Astrocyte (in vitro differentiated cells and primary cell): Measurements from ENCODE around the gene C2orf68. TPM values are rescaled to one million over a fixed set of nuclear protein-coding genes. Genes with fewer than 3 reads are reported as not detected.

Source experiments
- DNase-seq: peaks from one replicate; pipeline ENCODE4 v3.0.0-alpha.2; 2010; ENCODE audit warnings: low read depth
- FAIRE-seq: peaks from 2 replicates; lab custom pipeline; 2011; peaks lifted over from hg19 to GRCh38; lab: Jason Lieb, UNC
- H2AFZ ChIP-seq: 2 replicates; pipeline ENCODE4 v1.6.0; 2012; ENCODE audit warnings: low read depth, low read length, inconsistent platforms
- H3K27ac ChIP-seq: 2 replicates; pipeline ENCODE4 v1.5.1; 2011; ENCODE audit warnings: low read depth, low read length, inconsistent platforms
- H3K27me3 ChIP-seq: 2 replicates; pipeline ENCODE4 v1.6.0; 2011; ENCODE audit warnings: low read length, inconsistent platforms; ENCODE audit not compliant: insufficient read depth
- H3K36me3 ChIP-seq: 2 replicates; pipeline ENCODE4 v1.5.1; 2011; ENCODE audit warnings: low read length, inconsistent platforms; ENCODE audit not compliant: insufficient read depth
- H3K4me1 ChIP-seq: 2 replicates; pipeline ENCODE4 v1.5.1; 2011; ENCODE audit warnings: low read length, inconsistent platforms; ENCODE audit not compliant: insufficient read depth
- H3K4me2 ChIP-seq: 2 replicates; pipeline ENCODE4 v1.6.0; 2012; ENCODE audit warnings: low read length, inconsistent platforms
- H3K4me3 ChIP-seq: 2 replicates; pipeline ENCODE4 v1.5.1; 2011; ENCODE audit warnings: low read depth, mild to moderate bottlenecking, low read length, inconsistent platforms; ENCODE audit not compliant: insufficient read depth
- H3K79me2 ChIP-seq: 2 replicates; pipeline ENCODE4 v1.6.0; 2012; ENCODE audit warnings: mild to moderate bottlenecking, low read length, inconsistent platforms; ENCODE audit not compliant: insufficient read depth
- H3K9ac ChIP-seq: 2 replicates; pipeline ENCODE4 v1.6.0; 2012; ENCODE audit warnings: mild to moderate bottlenecking, low read length, inconsistent platforms
- H3K9me3 ChIP-seq: 2 replicates; pipeline ENCODE4 v1.5.1; 2012; ENCODE audit warnings: low read depth, mild to moderate bottlenecking, low read length, inconsistent platforms; ENCODE audit not compliant: insufficient read depth
- H4K20me1 ChIP-seq: 2 replicates; pipeline ENCODE4 v1.6.0; 2012; ENCODE audit warnings: low read length, inconsistent platforms; ENCODE audit not compliant: insufficient read depth
- H3K27ac Mint-ChIP-seq: one replicate; pipeline ENCODE4 v1.8.0; 2021; ENCODE audit warnings: mild to moderate bottlenecking, mixed read lengths; ENCODE audit not compliant: unreplicated experiment
- H3K27me3 Mint-ChIP-seq: one replicate; pipeline ENCODE4 v1.8.0; 2021; ENCODE audit warnings: low read depth, mixed read lengths; ENCODE audit not compliant: unreplicated experiment
- H3K36me3 Mint-ChIP-seq: one replicate; pipeline ENCODE4 v1.8.0; 2021; ENCODE audit warnings: low read depth, mixed read lengths; ENCODE audit not compliant: unreplicated experiment
- H3K4me1 Mint-ChIP-seq: one replicate; pipeline ENCODE4 v1.8.0; 2021; ENCODE audit warnings: low read depth, mixed read lengths; ENCODE audit not compliant: unreplicated experiment
- H3K4me3 Mint-ChIP-seq: one replicate; pipeline ENCODE4 v1.8.0; 2021; ENCODE audit warnings: mild to moderate bottlenecking, moderate library complexity, mixed read lengths; ENCODE audit not compliant: unreplicated experiment
- H3K9me3 Mint-ChIP-seq: one replicate; pipeline ENCODE4 v1.8.0; 2021; ENCODE audit warnings: mild to moderate bottlenecking, mixed read lengths; ENCODE audit not compliant: unreplicated experiment
- EZH2 ChIP-seq: IDR thresholded peaks from 2 replicates; pipeline ENCODE4 v1.6.1; 2012; ENCODE audit warnings: mild to moderate bottlenecking, low read length, inconsistent platforms; ENCODE audit not compliant: insufficient read depth
- total RNA-seq: library from RNA; stranded (reverse); gene quantifications from 2 replicates; pipeline ENCODE4 v1.2.1, GENCODE V29; 2021
- TF ChIP-seq, protein P1 (sequence below): IDR thresholded peaks from 2 replicates; pipeline ENCODE4 v1.5.1; 2011; ENCODE audit warnings: low read depth, mild to moderate bottlenecking, inconsistent platforms, low read length, moderate library complexity; ENCODE audit not compliant: insufficient read depth

Gene C2orf68
- total RNA-seq, 1 donor from 2014 or later, result 17.8 TPM

DNA sequence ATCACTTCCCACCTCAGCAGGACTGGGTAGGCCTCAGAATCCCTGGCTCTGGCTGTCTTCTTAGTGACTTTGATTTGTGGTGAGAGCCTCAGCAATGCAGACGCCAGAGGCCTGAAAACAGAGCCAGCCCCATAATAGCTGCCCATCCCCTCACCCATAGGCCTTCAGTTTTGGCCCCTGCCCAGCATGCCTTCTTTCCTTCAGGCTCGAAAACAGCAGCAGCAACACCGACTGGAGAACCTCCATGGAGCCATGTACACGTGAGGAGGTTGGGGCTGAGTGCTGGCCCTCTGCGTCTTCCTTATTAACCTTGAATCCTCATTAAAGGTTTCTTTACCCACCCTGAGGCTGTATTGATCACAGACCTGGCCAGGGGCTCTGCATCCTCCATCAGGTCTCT lies 14.6 kb downstream of the C2orf68 start:
- peak overlapping the region; percentile 100 for H3K4me3 Mint-ChIP-seq
- H3K27me3 Mint-ChIP-seq, result no peaks in the 10 kb centered on the region
- peaks cover 14% of the 10 kb centered on the region for H3K4me1 Mint-ChIP-seq
- H3K36me3 Mint-ChIP-seq, result peaks cover 10% of the 10 kb centered on the region
- no peaks in the 10 kb centered on the region for H3K27me3 ChIP-seq
- no peak for TF ChIP-seq EZH2
- TF ChIP-seq, protein P1, sequence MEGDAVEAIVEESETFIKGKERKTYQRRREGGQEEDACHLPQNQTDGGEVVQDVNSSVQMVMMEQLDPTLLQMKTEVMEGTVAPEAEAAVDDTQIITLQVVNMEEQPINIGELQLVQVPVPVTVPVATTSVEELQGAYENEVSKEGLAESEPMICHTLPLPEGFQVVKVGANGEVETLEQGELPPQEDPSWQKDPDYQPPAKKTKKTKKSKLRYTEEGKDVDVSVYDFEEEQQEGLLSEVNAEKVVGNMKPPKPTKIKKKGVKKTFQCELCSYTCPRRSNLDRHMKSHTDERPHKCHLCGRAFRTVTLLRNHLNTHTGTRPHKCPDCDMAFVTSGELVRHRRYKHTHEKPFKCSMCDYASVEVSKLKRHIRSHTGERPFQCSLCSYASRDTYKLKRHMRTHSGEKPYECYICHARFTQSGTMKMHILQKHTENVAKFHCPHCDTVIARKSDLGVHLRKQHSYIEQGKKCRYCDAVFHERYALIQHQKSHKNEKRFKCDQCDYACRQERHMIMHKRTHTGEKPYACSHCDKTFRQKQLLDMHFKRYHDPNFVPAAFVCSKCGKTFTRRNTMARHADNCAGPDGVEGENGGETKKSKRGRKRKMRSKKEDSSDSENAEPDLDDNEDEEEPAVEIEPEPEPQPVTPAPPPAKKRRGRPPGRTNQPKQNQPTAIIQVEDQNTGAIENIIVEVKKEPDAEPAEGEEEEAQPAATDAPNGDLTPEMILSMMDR, result no peak
- no peak overlapping the region for H2AFZ ChIP-seq
- peak overlapping the region; percentile 88 for H3K4me2 ChIP-seq
- H3K9me3 Mint-ChIP-seq, result no peaks in the 10 kb centered on the region
- H4K20me1 ChIP-seq, result peaks cover 24% of the 10 kb centered on the region
- H3K27ac Mint-ChIP-seq, result peak overlapping the region; percentile 34
- no peak overlapping the region for H3K4me3 ChIP-seq
- no peak for DNase-seq
- H3K4me1 ChIP-seq, result peaks cover 21% of the 10 kb centered on the region
- no peaks in the 10 kb centered on the region for H3K9me3 ChIP-seq
- peak overlapping the region; percentile 95 for H3K9ac ChIP-seq
- peaks cover 34% of the 10 kb centered on the region for H3K79me2 ChIP-seq
- FAIRE-seq, result no peak
- no peak overlapping the region for H3K27ac ChIP-seq
- H3K36me3 ChIP-seq, result peaks cover 8% of the 10 kb centered on the region

DNA sequence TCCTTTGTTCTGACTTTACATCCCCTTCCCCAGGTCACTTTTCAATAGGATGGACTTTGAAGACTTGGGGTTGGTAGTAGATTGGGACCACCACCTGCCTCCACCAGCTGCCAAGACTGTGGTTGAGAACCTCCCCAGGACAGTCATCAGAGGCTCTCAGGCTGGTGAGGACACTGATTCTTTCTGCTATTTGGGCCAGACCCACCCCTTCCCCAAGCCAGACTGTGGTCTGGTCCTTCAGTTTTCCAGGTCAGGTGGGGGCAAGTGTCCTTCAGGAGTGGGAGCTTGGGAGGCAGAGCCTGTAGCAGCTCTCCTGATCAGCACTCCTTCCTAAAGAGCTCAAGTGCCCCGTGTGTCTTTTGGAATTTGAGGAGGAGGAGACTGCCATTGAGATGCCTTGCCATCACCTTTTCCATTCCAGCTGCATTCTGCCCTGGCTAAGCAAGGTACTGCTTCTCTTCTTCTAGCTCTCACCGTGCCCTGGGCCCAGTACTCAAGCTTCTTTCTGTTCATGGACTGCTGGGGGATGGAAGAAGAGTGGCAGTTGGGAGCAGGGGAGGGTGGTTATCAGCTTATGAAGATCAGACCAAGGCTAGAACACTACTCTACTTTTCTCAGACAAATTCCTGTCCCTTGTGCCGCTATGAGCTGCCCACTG lies 15.3 kb downstream of the C2orf68 start:
- no peak overlapping the region for H2AFZ ChIP-seq
- Mint-ChIP-seq H3K4me3 (peak overlapping the region; percentile 100), H3K36me3 (peaks cover 10% of the 10 kb centered on the region), H3K4me1 (peaks cover 17% of the 10 kb centered on the region), H3K9me3 (no peaks in the 10 kb centered on the region), H3K27ac (no peak overlapping the region), H3K27me3 (no peaks in the 10 kb centered on the region)
- FAIRE-seq (no peak), DNase-seq (no peak)
- peak overlapping the region; percentile 95 for H3K9ac ChIP-seq
- H3K4me2 ChIP-seq, result peak overlapping the region; percentile 88
- H3K9me3 ChIP-seq, result no peaks in the 10 kb centered on the region
- peaks cover 24% of the 10 kb centered on the region for H4K20me1 ChIP-seq
- H3K79me2 ChIP-seq, result peaks cover 36% of the 10 kb centered on the region
- H3K27ac ChIP-seq, result peak overlapping the region; percentile 94
- peaks cover 8% of the 10 kb centered on the region for H3K36me3 ChIP-seq
- peak overlapping the region; percentile 93 for H3K4me3 ChIP-seq
- no peaks in the 10 kb centered on the region for H3K27me3 ChIP-seq
- H3K4me1 ChIP-seq, result peaks cover 21% of the 10 kb centered on the region
- TF ChIP-seq EZH2, result no peak
- TF ChIP-seq, protein P1, result no peak

DNA sequence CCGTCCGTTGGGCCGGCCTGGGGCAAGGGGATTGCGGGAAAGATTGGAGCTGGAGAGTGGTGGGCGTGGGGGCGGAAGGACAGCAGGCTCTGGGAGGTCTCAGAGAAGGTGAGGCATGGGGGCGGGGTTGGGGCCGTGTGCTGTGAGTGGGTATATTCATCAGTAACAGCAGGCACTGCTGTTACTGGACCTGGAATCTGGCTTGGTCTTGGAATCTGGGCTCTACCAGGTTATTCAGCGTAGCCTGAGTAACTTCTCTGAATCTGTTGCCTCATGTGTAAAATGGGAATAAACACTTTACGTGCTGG lies 15.9 kb downstream of the C2orf68 start:
- H3K27me3 Mint-ChIP-seq, result no peaks in the 10 kb centered on the region
- H3K27ac ChIP-seq, result peak overlapping the region; percentile 94
- H2AFZ ChIP-seq, result peak overlapping the region; percentile 77
- H4K20me1 ChIP-seq, result peaks cover 24% of the 10 kb centered on the region
- H3K27me3 ChIP-seq, result no peaks in the 10 kb centered on the region
- peak overlapping the region; percentile 88 for H3K4me2 ChIP-seq
- H3K9ac ChIP-seq, result peak overlapping the region; percentile 95
- DNase-seq (no peak), FAIRE-seq (no peak)
- TF ChIP-seq EZH2, result no peak
- TF ChIP-seq, protein P1, result no peak
- peaks cover 24% of the 10 kb centered on the region for H3K4me1 ChIP-seq
- H3K4me3 Mint-ChIP-seq, result peak overlapping the region; percentile 100
- peaks cover 8% of the 10 kb centered on the region for H3K36me3 ChIP-seq
- H3K27ac Mint-ChIP-seq, result peak overlapping the region; percentile 94
- H3K9me3 ChIP-seq, result no peaks in the 10 kb centered on the region
- H3K4me1 Mint-ChIP-seq, result peaks cover 23% of the 10 kb centered on the region
- peaks cover 10% of the 10 kb centered on the region for H3K36me3 Mint-ChIP-seq
- peaks cover 3% of the 10 kb centered on the region for H3K9me3 Mint-ChIP-seq
- peaks cover 30% of the 10 kb centered on the region for H3K79me2 ChIP-seq
- peak overlapping the region; percentile 93 for H3K4me3 ChIP-seq
